ENCODE measurements around the gene PAK1IP1. TPM values are rescaled to one million over a fixed set of nuclear protein-coding genes. Genes with fewer than 3 reads are reported as not detected.
"Not testable (repeated sequence)": the region's sequence is repeated elsewhere in the genome, so short reads cannot be mapped to it uniquely, and the experiment has no call there.

PAK1IP1 gene, protein sequence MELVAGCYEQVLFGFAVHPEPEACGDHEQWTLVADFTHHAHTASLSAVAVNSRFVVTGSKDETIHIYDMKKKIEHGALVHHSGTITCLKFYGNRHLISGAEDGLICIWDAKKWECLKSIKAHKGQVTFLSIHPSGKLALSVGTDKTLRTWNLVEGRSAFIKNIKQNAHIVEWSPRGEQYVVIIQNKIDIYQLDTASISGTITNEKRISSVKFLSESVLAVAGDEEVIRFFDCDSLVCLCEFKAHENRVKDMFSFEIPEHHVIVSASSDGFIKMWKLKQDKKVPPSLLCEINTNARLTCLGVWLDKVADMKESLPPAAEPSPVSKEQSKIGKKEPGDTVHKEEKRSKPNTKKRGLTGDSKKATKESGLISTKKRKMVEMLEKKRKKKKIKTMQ
- polyA plus RNA-seq (ENCODE audit: insufficient read length in 3 of 3) = 10 to 100 TPM; 22.9 to 26.0 (median 24.4) TPM

DNA sequence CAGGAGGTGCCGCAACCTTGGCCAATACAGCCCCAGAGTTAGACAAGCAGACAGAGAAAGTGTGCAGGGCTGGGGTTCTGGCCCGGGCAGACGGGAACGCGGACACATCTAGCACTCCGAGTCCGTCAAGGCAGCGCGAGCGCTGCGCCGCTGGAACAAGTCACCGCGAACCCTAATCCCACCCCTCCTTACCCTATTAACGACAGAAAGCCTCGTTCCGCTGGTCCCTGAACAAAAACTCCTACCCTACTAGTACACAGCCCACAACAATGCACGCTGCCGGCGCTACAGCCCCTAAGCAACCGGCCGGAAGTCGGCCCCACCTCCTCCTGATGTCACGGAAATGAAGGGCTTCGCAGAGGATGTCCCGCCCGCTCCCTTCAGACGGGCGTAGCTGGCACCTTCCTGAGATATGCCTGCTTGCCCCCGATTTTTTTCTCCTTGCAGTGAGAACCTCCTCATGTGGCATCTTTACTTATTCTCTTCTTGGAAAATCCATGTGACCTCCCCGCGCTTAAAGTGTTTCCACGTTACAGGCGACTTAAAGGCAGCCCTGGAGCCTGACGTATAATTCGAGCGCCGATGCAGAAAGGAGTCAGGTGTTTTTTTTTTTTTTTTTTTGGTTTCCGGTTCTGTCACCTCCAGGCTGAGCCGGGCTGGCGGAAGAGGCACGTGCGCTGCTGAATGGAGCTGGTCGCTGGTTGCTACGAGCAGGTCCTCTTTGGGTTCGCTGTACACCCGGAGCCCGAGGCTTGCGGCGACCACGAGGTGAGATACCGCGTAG is at the start of gene PAK1IP1, which contains the start of gene C6orf52:
Gene PAK1IP1 (plus strand): TSS at position 671 of the 784 bp plus-strand sequence. CDS start 14 bp downstream, at position 685.
Gene C6orf52 (minus strand): TSS at position 315 of the 784 bp plus-strand sequence. CDS start 7,066 bp downstream, outside the sequence.
- DNase-seq (ENCODE audit: low read depth in 3 of 3, low spot score in 2 of 3) = peak; percentile 93 to 100 (median 99)

DNA sequence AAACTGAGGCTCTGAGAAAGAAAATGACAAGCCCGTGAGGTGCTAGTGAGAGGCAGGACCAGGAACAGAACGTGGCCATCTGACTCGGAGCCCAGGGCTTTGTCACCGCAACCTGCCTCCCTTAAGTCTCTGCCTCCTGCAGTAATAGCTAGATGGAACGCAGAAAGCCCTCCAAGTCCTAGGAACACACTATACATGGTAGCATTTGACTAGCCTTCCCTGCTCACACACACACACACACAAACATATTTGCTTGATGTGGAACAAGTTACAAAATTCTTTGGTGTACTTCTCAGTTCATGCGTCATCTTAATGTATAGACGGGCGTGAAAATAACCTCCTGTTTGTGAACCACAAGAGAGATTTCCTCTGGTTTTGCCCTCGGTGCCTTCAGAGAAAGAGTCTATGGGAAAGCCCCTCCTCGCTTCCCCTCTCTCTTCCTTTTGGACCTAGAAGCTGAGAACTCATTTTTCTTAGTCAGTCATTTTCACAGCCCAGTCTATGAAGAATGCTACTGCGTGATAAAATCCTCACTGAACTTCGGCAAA is 39.2 kb upstream of the PAK1IP1 start:
- DNase-seq (ENCODE audit: low read depth in 3 of 3, low spot score in 2 of 3) = no peak

DNA sequence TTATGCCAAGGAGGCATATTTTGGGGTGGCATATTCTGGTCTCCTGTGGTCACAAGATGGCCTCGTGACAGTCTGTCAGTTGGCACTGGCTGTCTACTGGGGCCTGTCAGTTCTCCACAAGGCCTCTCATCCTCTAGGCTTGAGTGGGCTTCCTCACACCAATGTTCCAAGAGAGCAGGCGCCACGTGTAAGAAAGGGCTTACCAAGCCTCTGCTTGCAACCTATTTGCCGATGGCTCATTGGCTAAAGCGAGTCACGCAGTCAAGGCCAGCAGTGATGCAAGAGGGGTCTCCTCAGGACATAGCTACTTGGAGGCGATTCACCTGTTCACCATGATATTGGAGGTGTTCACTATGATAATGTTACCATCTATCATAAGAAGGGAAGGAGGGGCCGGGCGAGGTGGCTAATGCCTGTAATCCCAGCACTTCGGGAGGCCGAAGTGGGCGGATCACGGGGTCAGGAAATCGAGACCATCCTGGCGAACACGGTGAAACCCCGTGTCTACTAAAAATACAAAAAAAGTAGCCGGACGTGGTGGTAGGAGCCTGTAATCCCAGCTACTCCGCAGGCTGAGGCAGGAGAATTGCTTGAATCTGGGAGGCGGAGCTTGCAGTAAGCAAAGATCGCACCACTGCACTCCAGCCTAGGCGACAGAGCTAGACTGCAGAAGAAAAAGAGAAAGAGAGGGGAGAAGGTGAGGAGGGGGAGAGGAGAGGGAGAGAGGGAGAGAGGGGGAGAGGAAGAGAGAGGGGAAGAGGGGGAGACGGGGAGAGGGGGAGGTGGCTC is 35.7 kb upstream of the PAK1IP1 start:
- DNase-seq (ENCODE audit: low read depth in 3 of 3, low spot score in 2 of 3) = no peak

DNA sequence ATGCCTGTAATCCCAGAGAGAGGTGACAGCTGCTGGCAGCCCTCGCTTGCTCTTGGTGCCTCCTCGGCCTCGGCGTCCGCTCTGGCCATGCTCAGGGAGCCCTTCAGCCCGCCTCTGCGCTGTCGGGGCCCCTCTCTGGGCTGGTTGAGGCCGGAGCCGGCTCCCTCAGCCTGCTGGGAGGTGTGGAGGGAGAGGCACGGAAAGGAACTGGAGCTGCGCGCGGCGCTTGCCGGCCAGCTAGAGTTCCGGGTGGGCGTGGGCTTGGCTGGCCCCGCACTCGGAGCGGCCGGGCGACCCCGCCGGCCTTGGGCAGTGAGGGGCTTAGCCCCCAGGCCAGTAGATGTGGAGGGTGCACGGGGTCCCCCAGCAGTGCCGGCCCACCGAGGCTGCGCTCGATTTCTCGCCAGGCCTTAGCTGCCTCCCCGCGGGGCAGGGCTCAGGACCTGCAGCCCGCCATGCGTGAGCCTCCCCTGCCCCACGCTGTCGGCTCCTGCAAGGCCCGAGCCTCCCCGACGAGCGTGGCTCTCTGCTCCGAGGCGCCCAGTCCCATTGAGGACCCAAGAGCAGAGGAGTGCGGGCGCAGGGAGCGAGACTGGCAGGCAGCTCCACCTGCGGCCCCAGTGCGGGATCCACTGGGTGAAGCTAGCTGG is 34.9 kb upstream of the PAK1IP1 start:
- DNase-seq (ENCODE audit: low read depth in 3 of 3, low spot score in 2 of 3) = no peak

DNA sequence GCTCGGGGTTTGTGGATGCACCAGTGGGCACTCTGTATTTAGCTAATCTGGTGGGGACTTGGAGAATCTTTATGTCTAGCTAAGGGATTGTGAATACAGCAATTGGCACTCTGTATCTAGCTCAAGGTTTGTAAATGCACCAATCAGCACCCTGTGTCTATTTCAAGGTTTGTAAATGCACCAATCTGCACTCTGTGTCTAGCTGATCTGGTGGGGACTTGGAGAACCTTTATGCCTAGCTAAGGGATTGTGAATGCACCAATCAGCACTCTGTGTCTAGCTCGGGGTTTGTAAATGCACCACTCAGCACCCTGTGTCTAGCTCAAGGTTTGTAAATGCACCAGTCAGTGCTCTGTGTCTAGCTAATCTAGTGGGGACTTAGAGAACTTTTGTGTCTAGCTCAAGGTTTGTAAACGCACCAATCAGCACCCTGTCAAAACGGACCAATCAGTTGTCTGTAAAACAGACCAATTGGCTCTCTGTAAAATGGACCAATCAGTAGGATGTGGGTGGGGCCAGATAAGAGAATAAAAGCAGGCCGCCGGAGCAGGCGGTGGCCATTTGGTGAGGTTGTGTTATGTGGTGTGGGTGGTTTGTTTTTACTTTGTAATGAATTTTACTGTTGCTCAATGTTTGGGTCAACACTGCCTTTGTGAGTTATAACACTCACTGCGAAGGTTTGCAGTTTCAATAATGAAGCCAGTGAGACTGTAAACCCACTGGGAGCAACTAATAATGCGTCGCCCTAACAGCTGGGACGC is 34.2 kb upstream of the PAK1IP1 start:
- not testable (repeated sequence) for DNase-seq (ENCODE audit: low read depth in 3 of 3, low spot score in 2 of 3)

DNA sequence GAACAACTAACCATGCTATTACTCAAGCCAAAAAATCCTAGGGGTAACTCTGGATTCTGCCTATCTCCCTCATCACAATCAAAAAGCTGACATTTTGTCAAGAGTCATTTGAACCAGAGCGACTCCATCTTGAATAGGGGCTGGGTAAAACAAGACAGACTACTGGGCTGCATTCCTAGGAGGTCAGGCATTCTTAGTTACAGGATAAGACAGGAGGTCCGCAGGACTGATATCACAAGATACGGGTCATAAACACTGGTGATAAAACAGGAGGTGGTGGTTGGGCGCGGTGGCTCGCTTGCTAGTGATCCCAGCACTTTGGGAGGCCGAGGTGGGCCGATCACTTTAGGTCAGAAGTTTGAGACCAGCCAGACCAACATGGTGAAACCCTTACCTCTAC is 32.6 kb upstream of the PAK1IP1 start:
- no peak for DNase-seq (ENCODE audit: low read depth in 3 of 3, low spot score in 2 of 3)

DNA sequence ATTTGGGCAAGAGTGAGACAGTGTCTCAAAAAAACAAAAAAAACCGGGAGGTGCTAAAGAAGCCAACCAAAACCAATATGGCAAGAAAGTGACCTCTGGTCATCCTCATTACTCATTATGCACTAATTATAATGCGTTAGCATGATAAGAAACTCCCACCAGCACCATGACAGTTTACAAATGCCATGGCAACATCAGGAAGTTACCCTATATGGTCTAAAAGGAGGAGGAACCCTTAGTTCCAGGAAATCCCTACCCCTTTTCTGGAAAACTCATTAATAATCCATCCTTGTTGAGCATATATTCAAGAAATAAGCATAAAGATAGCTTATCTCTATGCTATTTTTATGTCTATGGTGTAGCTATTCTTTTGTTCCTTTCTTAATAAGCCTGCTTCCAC is 32.0 kb upstream of the PAK1IP1 start:
- DNase-seq (ENCODE audit: low read depth in 3 of 3, low spot score in 2 of 3) = no peak

DNA sequence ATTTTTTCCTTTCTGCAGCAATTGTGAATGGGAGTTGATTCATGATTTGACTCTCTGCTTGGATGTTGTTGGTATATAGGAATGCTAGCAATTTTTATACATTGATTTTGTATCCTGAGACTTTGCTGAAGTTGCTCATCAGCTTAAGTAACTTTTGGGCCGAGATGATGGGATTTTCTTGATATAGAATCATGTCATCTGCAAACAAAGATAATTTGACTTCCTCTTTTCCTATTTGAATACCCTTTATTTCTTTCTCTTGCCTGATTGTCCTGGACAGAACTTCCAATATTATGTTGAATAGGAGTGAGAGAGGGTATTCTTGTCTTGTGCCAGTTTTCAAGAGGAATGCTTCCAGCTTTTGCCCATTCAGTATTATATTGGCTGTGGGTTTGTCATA is 29.2 kb upstream of the PAK1IP1 start:
- not testable (repeated sequence) for DNase-seq (ENCODE audit: low read depth in 3 of 3, low spot score in 2 of 3)

DNA sequence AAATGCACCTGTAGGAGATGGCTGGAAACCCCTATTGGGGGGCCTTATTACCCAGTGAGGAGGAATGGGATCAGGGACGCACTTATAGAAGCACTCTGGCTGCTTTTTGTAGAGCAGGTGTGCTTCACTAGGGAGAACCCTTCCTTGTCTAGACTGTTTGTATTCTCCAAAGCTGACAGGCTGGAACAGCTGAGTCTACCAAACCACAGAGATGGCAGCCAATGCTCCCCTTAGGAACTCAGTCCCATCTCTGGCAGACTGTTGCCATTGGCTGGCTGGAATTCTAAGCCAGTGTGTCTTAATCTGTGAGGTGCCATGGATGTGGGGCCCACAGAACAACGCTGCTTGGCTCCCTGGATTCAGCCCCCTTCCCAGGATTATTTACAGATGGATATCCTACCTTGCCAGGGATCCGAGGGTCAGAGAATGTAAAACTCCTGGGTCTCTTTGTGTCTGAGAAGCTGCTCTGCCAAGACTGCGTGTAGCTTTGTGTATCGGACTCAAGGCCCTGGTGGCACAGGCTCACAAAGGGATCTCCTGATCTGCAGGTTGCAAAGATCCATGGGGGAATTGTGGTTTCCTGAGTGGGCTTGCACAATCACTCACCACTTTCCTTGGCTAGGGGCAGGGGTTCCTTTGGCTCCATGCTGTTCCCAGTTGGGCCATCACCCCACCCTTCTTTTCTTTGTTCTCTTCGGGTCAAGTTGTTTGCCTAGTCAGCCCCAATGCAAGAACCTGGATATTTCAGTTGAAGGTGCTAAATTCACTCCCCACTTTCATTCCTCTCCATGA is 26.4 kb upstream of the PAK1IP1 start:
- no peak for DNase-seq (ENCODE audit: low read depth in 3 of 3, low spot score in 2 of 3)

DNA sequence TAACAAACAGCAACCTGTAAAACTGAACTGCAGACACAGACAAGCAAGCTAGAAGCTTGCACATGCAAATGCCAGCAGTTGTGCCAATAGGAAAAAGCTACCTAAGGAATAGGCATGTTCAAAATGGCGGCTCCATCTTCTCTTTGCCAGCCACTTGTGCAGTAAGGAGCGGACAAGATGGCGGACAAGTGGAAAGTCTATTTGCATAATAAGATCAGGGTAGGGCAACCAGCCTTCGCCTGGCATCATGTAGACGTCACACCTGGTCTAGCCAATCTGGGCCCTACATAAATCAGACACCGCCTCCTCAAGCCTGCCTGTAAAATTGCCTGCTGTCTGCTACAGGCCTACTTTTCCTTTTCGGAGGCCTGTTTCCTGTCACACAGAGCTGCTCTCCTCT is 18.4 kb upstream of the PAK1IP1 start:
- no peak for DNase-seq (ENCODE audit: low read depth in 3 of 3, low spot score in 2 of 3)

DNA sequence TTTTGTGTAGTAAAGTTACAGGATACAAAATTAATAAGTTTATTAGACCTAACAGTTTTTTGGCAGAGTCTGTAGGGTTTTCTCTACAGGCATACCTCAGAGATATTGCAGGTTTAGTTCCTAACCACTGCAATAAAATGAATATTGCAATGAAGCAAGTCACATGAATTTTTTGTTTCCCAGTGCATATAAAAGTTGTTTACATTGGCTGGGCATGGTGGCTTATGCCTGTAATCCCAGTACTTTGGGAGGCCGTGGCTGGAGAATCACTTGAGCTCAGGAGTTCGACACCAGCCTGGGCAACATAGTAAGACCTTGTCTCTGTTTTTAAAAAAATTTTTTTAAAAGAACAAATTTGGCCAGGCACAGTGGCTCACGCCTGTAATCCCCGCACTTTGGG is 16.3 kb upstream of the PAK1IP1 start:
- no peak for DNase-seq (ENCODE audit: low read depth in 3 of 3, low spot score in 2 of 3)

DNA sequence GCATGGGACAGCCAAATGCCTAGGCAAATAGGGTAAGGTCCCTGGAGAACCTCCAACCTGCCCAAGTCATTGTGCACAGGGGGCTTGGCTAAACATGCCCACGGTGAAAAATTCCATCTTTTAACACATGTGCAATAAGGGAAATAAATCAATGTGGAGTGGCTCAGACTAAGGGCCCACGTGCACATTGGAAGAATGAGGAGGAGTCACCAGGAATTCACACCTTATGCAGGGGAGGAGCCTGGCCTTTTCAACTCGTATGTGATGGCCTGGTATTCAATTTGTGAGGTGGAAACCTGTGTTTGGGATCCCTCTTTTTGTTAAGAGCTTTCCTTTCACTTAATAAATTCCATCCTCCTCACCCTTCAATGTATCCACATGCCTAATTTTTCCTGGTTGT is 13.0 kb upstream of the PAK1IP1 start:
- no peak for DNase-seq (ENCODE audit: low read depth in 3 of 3, low spot score in 2 of 3)

DNA sequence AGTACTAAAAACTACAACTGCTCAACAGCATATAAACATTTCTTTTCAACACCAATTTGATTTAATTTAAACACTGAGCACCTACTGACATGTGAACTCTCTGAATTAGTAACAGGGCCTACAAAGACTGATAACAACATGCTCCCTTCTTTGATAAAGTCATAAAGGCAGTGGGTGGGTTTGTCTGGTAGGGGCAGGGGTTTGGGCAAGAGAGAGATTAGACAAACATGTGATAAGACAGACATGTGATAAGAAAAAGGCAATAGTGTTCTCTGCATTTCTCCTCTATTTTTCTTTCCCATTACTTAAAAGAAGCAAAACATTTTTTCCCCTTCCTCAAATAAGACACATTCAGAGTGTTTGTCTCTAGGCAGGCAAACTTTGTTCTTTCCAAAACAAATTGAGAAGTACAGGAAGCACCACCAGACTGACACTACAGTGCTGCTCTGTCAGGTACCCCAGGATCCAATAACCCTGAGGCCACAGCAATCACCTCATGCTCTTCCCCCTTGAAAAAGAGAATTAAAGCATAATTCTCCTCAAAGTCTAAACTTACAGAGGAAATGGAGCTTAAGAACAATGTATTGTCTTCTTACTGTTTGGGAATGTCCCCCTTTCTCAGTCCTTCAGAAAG is 12.3 kb upstream of the PAK1IP1 start:
- DNase-seq (ENCODE audit: low read depth in 3 of 3, low spot score in 2 of 3) = no peak

DNA sequence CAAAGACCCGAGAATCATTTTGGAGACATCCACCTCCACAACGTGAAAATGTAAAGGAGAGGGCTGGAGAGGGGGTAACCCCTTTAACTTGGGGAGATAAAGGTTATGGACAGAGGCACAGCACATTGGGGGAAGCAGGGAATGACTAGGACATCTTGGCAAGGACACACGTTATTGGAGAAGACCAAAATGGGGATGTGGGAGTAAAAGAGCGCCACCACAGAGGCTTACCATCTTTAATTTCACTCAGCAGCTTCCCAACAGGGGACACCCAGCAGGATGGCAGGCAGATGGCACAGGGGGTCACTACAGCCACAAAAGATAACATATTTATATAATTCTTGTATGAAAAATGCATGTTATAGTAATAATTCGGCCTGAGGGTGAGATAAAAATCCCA is 10.2 kb upstream of the PAK1IP1 start:
- no peak for DNase-seq (ENCODE audit: low read depth in 3 of 3, low spot score in 2 of 3)

DNA sequence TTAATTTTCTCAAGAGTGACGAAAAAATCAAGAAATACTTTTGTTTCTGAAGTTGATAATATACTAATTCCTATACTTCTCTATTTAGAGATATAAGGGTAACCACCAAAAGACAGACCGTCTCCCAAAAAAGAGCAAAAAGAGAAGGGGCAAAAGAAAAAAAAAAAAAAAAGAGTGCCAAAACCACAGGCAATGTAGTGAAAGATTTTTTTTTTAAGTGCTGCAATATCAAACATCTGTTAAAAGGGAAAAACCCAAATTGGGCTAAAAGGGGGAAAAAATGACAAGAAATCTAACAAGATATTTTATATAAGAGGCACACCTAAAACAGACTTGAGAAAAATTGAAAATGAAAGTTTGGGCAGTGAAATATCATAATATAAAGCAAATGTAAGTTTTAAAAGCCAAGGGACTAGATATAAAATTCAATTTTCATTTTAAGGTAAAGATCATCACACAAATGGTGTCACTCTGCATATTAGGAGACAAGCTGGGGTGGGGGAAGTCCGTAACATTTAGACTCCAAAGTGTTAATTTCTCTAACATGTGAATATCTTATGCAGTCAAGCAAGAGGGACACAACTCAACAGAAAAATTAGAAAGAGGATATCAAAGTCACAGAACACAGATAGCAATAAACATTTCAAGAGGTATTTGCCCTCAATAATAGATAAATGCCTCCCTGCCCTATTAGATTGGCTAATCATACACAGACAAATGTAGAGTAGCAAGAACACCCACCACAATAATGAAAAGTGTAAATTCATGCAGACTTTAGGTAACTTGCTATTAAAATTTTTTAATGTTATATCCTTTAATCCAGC is 9.5 kb upstream of the PAK1IP1 start:
- no peak for DNase-seq (ENCODE audit: low read depth in 3 of 3, low spot score in 2 of 3)

DNA sequence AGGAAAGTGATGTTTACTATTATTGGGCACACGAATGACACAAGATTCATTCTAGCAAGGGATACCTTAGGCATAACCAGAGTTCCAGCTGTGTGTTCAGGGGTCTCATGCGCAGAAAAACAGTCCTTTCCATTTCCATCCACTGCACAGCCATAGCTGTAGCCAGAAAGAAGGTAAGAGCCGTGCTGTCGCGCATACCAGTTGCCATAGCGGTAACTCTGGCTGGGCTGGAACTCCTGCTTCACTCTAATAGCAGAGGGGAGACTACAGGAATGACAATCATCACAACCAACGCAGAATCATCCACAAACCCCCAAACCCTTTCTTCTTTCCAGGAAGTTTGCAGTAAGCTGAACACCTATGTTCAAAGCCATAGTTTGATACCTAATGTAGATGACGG is 7.9 kb upstream of the PAK1IP1 start:
- no peak for DNase-seq (ENCODE audit: low read depth in 3 of 3, low spot score in 2 of 3)

DNA sequence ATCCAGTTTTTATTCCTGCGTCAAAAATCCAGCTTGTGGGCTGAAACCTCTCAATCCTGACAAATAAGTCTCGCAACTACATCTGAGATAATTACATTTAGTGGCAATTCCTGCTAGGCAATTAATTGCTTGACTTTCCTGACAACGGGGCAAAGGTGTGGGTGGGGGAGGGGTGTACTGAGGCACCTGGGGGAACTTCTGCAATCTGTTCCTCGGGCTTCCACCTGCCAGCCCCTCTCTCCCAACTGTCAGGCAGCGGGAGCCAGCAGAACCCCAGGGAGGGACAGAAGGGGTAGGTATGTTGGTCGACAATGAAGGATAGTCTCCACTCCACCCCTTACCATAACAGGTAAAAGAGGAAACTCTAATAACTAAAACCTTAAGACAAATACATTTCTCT is 7.2 kb upstream of the PAK1IP1 start:
- no peak for DNase-seq (ENCODE audit: low read depth in 3 of 3, low spot score in 2 of 3)

Measured in right renal cortex interstitium (tissue), 3 donors.